Ureter (tissue), 1 donor: ENCODE measurements around the gene PNPLA8. TPM values are rescaled to one million over a fixed set of nuclear protein-coding genes. Genes with fewer than 3 reads are reported as not detected.
"Not testable (repeated sequence)": the region's sequence is repeated elsewhere in the genome, so short reads cannot be mapped to it uniquely, and the experiment has no call there.

Experiments
- DNase-seq: peaks from one replicate; pipeline ENCODE4 v3.0.0-alpha.2; 2020; ENCODE audit warnings: low spot score
- total RNA-seq: library from RNA; stranded (reverse); gene quantifications from one replicate; pipeline ENCODE4 v1.2.4, GENCODE V29; 2023
- donor health status: DM: yes; HTN: yes; CAD: no.

The PNPLA8 gene
- total RNA-seq, 1 donor from 2014 or later, result 32.0 TPM

DNA sequence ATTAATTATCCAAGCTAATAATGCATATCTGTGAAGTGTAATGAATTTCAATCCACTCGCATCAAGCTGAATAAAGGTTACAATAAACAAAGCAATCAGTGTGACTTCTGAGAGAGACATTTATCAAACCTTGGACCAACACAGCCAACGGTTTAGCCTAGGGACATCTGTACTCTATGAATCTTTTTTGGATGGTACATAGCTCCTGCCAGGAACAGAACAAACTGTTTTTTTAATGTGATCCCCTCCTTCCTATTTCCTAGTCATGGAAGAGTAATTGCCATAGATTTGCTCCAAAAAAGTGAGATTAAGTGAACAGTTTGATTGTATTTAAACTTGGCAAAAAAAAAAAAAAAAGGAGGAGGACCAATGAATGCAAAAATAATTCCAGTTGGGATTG is 58.5 kb downstream of the PNPLA8 start:
- no peak for DNase-seq

DNA sequence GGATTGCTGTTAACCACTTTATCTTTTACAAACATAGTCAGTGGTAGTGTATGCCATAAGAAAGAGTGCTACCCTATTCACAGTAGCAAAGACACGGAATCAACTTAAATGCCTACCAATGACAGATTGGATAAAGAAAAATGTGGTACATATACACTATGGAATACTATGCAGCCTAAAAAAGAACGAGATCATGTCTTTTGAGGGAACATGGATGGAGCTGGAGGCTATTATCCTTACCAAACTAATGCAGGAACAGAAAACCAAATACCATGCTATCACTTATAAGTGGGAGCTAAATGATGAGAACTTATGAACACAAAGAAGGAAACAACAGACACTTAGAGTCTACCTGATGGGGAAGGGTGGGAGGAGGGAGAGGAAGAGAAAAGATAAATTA is 59.6 kb downstream of the PNPLA8 start:
- not testable (repeated sequence) for DNase-seq

DNA sequence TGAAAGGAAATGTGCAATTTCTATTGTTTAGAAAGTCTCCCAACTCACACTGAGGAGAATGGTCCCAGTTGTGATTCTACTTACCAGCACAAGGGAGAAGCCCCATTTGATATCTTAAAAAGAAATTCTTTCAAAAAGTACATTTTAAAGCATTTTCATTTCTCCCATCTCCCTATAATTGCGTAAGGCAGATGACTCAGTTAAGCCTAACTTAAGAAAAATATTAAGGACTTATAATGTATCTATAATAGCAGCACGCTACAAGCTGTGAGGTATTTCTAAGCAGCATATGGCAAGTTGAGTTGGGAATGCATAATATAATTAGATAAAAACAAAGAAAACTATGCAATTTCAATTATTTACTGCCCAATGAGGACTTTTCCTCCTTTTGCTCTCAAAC is 61.2 kb downstream of the PNPLA8 start:
- DNase-seq, result no peak

DNA sequence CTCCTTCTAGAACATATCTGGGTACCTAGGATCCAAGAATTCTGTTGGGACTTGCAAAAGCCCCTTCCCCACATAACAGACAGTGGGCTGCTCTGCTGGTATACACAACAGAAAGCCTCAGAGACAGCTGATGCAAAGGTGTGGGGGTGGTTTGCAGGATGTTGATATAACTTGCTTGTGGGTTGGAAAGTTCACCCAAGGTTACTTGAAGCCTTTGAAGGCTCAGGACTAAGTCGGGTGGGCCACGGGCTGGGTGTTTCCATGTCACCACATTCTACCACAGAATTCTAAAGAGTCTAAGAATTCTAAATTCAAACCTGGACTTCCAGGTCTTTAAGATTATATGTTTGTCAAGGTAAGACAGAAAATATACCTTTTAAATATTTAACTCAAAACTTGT is 62.3 kb downstream of the PNPLA8 start:
- no peak for DNase-seq

DNA sequence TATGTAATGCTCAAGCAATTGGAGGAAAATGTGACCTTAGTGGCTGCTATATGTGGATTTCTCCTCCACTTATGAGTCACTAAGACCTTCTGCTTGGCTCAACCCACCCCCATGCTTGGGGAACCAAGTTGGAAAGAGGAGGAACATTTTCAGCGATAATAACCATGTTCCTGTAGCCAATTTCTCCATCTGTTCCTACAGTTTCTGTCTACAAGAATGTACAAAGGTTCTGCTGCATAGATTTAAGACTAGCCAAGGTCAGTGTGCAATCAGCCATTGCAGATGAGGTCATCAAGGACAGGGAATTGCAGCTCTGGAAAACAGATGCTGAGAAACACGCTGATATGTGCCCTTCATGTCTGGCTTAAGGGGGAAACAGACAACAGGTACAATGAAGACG is 64.1 kb downstream of the PNPLA8 start:
- no peak for DNase-seq

DNA sequence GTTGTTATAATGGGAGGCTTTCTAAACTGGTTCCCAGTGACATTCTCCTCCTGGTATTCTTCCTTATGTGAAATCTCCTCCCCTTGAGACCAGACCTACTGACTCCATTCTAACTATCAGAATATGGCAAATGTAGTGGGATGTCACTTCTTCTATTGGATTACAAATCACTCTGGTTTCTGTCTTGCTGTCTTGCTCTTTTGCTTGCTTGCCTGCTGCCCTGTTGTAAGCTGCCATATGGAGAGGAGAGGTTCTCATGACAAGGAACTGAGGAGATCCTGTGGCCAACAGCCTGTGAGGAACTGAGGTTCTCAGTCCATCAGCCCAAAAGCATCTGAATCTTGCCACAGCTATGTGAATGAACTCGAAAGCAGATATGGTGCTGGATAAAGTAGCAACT is 65.0 kb downstream of the PNPLA8 start:
- no peak for DNase-seq

DNA sequence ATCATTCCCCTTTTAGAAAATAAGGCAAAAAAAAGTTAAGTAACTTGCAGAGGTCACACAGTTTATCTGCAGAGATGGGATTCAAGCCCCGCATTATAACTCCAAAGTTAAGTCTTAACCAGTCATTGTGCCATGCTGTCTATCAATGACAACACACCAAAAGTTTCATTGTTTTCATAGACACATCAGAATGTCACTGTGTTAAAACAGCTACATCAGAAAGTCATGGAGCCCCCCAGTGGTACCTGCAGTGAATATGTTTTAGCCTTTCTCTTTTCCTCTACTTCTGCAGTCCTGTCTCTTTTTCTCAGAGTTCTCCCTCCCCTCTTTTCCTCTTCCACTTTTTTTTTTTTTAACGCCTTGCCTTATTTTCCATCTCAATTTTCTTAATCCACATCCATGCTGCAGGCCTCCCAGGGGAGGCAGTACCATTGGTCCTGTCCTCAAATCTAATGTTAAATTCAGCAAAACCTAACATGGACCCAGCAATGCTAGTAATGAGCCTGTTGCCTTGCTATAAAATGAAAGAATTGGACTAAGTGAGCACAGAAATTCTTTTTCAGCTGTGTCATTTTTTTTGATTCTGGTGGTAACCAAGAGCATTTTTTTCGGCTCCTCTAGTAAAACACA is 65.9 kb downstream of the PNPLA8 start:
- no peak for DNase-seq

DNA sequence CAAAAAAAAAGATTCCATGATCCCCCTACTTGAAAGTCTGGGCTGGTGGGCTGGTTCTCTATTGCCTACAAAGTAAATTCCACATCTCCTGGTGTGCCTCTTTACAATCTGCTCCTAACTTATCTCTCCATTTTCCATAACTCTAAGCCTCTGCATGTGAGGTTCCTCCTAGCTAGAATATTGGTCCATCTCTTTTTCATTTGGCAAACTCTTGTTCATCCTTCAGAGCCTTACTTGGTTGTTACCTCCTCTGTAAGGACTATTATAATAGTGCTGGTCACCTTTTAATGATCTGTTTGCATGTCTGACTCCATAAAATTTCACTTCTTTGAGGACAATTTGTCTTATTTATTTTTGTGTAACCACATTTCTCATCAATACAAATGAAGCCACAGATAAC is 68.1 kb downstream of the PNPLA8 start:
- DNase-seq, result no peak

DNA sequence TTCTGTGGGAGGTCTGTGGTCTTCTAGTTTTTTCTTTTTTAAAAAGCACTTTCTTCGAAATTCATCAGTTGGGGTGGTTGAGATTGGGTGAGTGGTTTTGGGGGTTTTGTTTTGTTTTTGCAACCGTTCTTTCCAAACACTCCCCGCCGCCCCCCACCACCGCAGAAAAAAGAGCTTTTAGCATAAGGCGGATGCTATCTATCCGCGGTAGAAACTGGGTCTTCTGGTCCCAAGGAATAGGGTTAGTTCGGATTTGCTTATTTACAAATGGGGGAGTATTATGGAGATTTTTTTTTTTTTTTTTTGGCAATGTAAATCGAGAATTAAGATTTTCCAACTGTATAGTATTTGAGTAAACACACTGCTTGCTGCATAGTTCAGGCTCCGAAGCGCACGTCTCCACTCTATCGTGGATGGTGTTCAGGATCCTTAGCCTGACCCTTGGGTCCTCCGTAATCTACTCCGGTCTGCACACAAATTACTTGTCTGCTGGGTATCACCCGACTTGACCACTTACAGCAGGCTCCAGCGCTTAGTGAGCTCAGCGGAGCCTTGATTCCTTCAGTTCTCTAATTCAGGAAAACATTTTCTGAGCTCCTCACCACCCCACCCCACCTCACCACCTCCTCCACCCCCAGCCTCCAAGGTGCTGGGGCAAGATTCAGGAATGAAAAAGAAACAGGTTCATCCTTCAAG is 68.9 kb downstream of the PNPLA8 start:
- DNase-seq, result no peak

DNA sequence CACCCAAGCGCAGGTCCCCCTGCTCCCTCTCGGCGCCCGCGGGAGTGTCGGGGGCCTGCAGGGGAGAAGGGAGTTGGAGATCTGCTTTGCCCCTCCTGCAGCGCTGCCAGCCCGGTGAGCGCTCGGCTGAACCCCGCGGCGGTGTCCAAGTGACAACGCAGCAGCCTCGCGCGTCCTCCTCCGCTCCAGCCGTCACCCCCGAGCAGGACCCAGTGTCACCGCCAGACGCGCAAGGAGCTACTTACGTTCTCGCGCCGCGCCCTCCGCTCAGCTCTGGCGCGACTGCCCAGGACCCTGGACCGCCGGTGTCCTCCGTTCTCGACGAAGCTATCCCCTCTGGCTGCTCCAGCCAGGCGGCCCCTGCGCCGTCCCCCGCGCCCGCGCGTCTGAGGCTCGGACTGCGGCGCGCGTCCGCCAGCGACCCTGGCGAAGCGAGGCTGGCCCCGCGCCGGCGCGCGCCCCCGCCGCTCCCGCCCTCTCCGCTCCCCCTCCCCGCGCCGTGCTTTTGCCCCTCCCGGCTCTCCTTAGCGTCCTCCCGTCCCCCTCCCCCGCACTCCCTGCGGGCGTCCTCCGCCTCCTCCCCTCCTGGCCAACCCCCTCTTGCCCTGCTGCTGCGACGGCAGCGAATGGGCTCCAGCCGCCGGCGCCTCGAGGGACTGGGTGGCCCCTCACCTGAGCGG is 69.8 kb downstream of the PNPLA8 start, which contains the start of gene NRCAM:
NRCAM (minus strand) TSS at position 439 of the 680 bp plus-strand sequence. CDS start 216,372 bp downstream, outside the sequence.
- DNase-seq, result no peak

DNA sequence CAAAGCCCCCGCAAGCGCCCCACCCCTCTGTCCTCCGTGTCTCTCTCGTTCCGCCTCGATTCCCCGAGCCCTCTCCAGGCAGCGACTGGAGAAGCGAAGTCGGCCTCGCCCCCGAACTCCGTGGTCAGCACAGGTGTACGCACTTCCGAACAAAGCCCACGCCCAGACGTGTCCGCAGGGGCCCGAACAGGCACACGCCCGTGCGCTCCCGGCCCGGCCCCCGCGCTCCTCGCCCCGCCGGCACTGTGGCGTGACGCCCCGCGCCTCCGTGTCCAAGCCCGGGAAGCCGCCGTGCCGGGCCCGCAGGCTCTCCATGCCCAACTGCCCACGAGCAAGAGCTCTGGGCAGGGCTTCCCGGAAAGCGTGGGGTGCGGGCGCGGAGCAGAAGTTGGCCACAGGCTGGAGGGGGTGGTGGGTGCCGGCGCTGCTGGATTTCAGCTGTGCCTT is 70.4 kb downstream of the PNPLA8 start:
- no peak for DNase-seq

DNA sequence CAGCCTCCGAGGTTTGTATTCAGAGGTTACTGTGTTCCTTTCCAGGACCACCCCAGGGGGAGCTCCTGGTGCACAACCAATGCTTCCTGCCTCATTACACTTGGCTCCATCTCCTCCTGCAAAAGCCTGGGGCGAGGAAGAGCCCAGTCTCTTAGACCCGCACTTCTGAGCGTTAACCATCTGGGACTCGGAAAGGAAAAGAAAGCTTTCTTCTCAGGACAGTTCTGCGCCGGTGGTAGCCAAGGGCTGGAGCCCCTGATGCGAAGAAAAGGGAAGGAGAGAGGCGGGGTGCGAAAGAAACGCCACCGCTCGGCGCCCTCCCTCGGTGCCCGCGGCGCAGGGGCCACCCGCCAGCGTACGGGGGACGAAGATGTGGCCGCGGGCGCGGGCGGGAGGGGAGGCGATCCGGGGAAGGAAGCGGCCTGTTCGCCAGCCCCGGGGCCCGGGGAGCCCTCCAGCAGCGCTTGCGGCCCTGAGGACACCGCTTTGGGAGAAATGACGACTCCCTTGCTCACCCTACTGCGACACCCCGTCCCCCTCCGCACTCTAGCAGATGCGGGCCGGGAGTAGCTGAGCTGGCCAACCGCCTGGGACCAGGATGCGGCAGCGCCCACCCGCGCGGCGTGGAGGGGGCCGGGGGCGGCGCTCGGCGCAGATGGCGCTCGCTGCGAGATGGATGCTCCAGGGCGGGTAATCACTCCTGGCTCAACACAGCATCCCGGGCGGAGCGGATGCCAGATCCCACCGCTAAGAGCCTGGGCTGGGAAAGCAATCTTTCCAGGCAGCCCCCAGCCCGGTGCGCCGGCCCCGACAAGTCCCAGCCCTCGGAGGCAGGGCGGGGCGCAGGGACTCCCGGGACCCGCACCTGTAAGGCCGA is 71.0 kb downstream of the PNPLA8 start:
- no peak for DNase-seq

DNA sequence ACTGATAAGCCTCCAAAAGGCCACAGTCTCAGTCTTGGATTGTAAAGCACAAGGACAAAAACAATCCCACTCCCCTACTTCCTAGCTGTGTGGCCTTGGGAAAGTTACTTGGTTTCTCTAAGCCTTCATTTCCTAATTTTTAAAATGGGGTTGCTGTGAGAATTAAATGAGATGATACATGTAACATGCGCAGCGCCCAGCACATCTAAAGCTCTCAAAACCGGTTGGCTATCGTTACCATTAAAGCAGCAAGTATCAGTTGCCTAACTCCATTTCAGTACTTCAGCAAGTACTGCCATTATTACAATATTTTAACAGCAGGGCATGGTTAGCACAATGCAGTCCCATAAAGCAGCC is 71.6 kb downstream of the PNPLA8 start:
- DNase-seq, result no peak

DNA sequence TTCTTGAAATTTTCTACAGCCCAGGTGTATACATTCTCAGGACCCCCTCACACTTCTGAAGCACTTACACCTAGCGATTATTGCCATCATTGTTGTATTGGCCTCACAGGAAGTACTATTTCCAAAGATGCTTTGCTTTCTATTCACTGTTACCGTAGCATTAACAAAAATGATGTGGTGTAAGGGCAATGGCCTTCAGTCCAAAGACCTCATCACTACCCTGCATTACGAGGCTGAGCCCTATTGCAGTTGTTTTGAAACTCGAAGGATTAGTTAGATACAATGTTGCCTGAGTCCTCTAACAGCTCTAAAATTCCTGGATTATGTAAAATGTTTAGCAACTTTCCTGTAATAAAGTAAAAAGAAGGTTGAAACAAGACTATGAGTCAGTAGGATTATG is 72.6 kb downstream of the PNPLA8 start:
- DNase-seq, result no peak

DNA sequence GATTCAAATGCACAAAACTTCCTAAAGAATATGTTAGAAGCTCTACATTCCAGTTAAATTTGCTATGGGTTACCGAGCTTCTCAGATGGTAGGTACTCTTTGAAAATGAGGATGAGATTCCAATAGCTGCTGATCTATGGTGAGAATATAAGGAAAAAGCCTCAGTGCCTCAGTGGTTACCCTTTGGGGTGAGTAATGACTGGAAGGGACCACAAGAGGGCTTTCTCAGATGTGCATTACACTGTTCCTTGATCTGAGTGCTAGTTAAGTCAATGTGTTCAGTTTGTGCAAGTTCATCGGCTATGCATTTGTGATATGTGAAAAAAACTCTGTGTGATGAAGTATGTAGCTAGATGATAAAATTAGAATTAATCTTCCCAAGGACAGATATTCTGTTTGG is 73.2 kb downstream of the PNPLA8 start:
- DNase-seq, result no peak

DNA sequence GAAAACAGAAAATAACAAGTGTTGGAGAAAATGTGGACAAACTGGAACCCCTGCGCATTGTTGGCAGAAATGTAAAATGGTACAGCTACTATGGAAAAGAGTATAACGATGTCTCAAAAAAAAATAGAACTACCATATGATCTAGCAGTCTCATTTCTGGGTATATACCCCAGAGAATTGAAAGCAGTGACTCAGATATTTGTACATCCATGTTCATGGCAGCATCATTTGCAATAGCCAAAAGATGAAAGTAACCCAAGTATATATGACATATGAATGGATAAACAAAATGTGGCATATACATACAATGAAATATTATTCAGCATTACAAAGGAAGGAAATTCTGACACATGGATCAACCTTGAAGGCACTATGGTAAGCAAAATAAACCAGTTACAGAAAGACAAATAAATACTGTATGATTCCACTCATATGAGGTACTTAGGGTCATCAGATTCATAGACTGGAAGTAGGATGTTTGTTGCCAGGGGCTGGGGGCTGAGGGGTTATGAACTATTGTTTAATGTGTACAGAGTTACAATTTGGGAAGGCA is 74.6 kb downstream of the PNPLA8 start:
- DNase-seq, result no peak

DNA sequence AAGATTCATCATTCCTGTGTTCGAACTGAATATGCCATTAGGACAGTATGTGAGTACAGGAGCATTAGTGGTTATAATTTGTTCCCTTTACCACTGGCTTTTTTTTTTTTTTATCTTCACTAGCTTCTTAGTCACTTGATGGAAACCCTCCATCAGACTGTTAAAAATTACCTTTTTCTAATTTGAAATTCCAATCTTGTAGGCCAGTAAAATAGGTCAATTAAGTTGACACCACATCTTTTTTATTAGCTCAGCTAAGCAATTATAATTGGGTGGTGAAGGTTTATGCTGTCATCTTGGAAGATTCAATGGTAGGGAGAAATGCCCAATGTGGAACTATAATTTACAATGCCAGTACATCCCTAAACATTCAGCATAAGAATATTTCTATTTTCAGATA is 75.8 kb downstream of the PNPLA8 start:
- DNase-seq, result no peak

DNA sequence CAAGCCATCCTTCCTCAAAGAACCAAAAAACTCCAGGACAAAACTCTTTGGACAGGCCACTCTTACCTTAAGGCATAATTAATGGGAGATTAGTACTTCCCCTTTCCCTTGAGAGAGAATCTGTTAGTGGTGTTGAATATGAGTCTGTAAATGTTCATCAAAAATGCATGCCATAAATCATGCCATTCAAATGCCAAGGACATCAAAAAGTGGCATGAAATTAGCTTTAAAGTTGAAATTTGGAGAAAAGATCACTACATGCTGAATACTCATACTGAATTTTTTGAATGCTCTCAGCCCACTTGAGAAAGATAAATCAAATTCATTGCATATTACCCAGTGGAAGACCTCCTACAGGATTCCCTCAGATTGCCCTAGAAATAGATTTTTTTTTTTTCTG is 76.4 kb downstream of the PNPLA8 start:
- no peak for DNase-seq

DNA sequence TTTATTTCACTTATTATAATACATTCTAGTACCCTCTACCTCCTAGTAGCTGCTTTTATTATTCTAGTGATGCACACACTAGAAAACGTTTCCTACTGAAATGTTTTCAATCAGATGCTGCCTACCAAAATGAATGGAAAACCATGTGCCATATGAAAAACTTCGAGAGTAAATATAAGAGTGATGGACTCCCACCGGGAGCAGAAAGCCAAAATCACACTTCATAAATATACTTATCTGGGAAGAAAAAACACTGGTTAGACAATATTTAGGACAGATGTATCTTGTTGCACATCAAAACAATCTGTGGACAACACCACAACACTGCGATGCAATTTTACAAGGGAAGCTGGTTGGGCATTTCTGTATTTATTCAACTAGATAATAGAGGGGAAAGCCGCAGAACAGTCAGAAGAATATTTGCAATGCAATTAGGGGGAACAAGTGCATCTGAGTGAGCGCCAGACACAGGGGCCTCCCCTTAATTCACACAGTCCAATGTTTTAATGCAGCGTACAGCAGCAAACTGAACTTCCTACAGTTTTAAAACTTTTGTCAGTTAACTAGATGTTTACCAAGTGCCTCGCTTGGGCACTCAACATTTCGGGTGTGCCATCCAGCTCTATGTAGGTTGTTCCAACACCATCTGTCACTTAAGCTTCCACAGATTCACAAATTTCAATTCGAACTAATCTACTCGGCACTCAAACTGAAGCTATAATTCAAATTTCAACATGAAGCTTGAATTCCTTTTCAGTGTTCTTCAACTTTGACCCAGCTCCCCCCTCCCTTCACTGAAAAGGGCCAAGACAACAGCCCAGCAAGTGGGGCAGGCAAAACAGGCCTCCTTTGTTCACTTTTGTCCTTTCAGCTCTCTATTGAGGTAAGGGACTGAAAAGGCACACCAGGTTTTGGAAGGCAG is 77.1 kb downstream of the PNPLA8 start:
- DNase-seq, result no peak

DNA sequence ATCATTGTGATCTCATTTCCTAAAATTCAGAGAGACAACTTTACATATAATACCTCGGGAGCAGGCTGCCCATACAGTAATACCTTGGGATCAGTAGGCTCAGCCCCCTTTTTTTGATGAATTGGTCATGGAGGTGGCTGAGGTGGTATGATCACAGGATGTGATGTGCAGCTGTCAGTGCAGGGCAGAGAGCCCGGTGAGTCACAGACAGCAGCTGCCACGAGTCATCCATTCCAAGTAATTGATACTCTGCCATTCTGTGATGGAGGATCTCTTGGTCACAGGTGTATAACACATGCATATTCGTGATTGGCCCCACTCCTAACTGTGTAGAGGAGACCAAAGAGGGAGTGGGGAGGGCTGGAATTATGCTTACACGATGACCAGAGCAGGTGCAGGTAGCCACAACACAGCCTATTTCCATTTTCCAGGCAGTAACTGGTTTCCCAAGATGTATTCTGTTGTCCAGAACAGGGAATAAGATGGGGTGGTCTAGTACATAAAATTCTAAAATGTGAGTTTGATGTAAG is 83.8 kb downstream of the PNPLA8 start:
- DNase-seq, result no peak
